ENCODE measurements around the gene RYR1.

Gene RYR1

GRCh38 chr19:38412491-38412890 lies 21.0 kb upstream of the RYR1 start:
- Histone ChIP-seq H3K9ac (ENCODE audit: low read length) (no peak overlapping the region), H2AFZ (ENCODE audit: low read depth, low read length) (no peak overlapping the region), H3K36me3 (replicated peaks; ENCODE audit: low read depth, low read length) (peaks cover 67% of the 10 kb centered on the region), H3K4me3 (ENCODE audit: low read length) (no peak overlapping the region), H4K20me1 (ENCODE audit: insufficient read depth, low read length) (no peaks in the 10 kb centered on the region), H3K4me2 (ENCODE audit: low read length) (no peak overlapping the region), H3K27ac (ENCODE audit: low read length) (no peak overlapping the region), H3K4me1 (ENCODE audit: low read length) (peaks cover 8% of the 10 kb centered on the region), H3K9me3 (ENCODE audit: insufficient read depth, low read length) (no peaks in the 10 kb centered on the region), H3K27me3 (ENCODE audit: low read depth, low read length) (no peaks in the 10 kb centered on the region), H3K79me2 (ENCODE audit: low read length) (no peaks in the 10 kb centered on the region)
- no peak for TF ChIP-seq EZH2phosphoT487 (IDR thresholded peaks at IDR 0.05; ENCODE audit: low read depth)
- no peak for TF ChIP-seq CTCF (IDR thresholded peaks at IDR 0.05; ENCODE audit: low read depth, low read length)

GRCh38 chr19:38412961-38413360 lies 20.5 kb upstream of the RYR1 start:
- Histone ChIP-seq H3K27me3 (ENCODE audit: low read depth, low read length) (no peaks in the 10 kb centered on the region), H3K27ac (ENCODE audit: low read length) (no peak overlapping the region), H2AFZ (ENCODE audit: low read depth, low read length) (no peak overlapping the region), H3K9me3 (ENCODE audit: insufficient read depth, low read length) (no peaks in the 10 kb centered on the region), H3K79me2 (ENCODE audit: low read length) (no peaks in the 10 kb centered on the region), H3K9ac (ENCODE audit: low read length) (no peak overlapping the region), H4K20me1 (ENCODE audit: insufficient read depth, low read length) (no peaks in the 10 kb centered on the region), H3K4me3 (ENCODE audit: low read length) (no peak overlapping the region), H3K36me3 (replicated peaks; ENCODE audit: low read depth, low read length) (peaks cover 64% of the 10 kb centered on the region), H3K4me2 (ENCODE audit: low read length) (no peak overlapping the region), H3K4me1 (ENCODE audit: low read length) (peaks cover 13% of the 10 kb centered on the region)
- TF ChIP-seq EZH2phosphoT487 (IDR thresholded peaks at IDR 0.05; ENCODE audit: low read depth) (no peak), CTCF (IDR thresholded peaks at IDR 0.05; ENCODE audit: low read depth, low read length) (no peak)

GRCh38 chr19:38413416-38413815 lies 20.1 kb upstream of the RYR1 start:
- Histone ChIP-seq H3K4me1 (ENCODE audit: low read length) (peaks cover 18% of the 10 kb centered on the region), H3K9me3 (ENCODE audit: insufficient read depth, low read length) (no peaks in the 10 kb centered on the region), H3K27me3 (ENCODE audit: low read depth, low read length) (no peaks in the 10 kb centered on the region), H3K36me3 (replicated peaks; ENCODE audit: low read depth, low read length) (peaks cover 67% of the 10 kb centered on the region), H2AFZ (ENCODE audit: low read depth, low read length) (no peak overlapping the region), H3K4me2 (ENCODE audit: low read length) (no peak overlapping the region), H4K20me1 (ENCODE audit: insufficient read depth, low read length) (no peaks in the 10 kb centered on the region), H3K9ac (ENCODE audit: low read length) (no peak overlapping the region), H3K4me3 (ENCODE audit: low read length) (no peak overlapping the region), H3K79me2 (ENCODE audit: low read length) (no peaks in the 10 kb centered on the region), H3K27ac (ENCODE audit: low read length) (no peak overlapping the region)
- TF ChIP-seq EZH2phosphoT487 (IDR thresholded peaks at IDR 0.05; ENCODE audit: low read depth) = no peak
- no peak for TF ChIP-seq CTCF (IDR thresholded peaks at IDR 0.05; ENCODE audit: low read depth, low read length)

- H3K9ac ChIP-seq (ENCODE audit: low read length) = no peak overlapping the region; the same call in 1 of the 2 replicates
- peak overlapping the region; percentile 36 for H3K27ac ChIP-seq (ENCODE audit: low read length)
- H4K20me1 ChIP-seq (ENCODE audit: insufficient read depth, low read length) = 0 out of 2 replicates have a peak, but pooled peaks cover 4% of the 10 kb centered on the region
- TF ChIP-seq CTCF (IDR thresholded peaks at IDR 0.05; ENCODE audit: low read depth, low read length) = no peak
- TF ChIP-seq EZH2phosphoT487 (IDR thresholded peaks at IDR 0.05; ENCODE audit: low read depth) = no peak
- H3K4me2 ChIP-seq (ENCODE audit: low read length) = peak overlapping the region; percentile 70
- no peaks in the 10 kb centered on the region for H3K79me2 ChIP-seq (ENCODE audit: low read length)
- no peaks in the 10 kb centered on the region for H3K9me3 ChIP-seq (ENCODE audit: insufficient read depth, low read length)
- H2AFZ ChIP-seq (ENCODE audit: low read depth, low read length) = no peak overlapping the region
- H3K27me3 ChIP-seq (ENCODE audit: low read depth, low read length) = no peaks in the 10 kb centered on the region
- H3K4me1 ChIP-seq (ENCODE audit: low read length) = peaks cover 35% of the 10 kb centered on the region
- peaks cover 63% of the 10 kb centered on the region for H3K36me3 ChIP-seq (replicated peaks; ENCODE audit: low read depth, low read length)
- peak overlapping the region; percentile 66 for H3K4me3 ChIP-seq (ENCODE audit: low read length)
Measured at GRCh38 chr19:38417146-38417543, 16.3 kb upstream of the RYR1 start.

Data from OCI-LY3 (cell line).